NOMO-1 (cell line): ENCODE measurements around the gene TOMM7.
"Not testable (repeated sequence)": the region's sequence is repeated elsewhere in the genome, so short reads cannot be mapped to it uniquely, and the experiment has no call there.

Experiments used
- DNase-seq, 2 experiments: peaks; one replicate each; lab custom pipeline; 2025; ENCODE audit not compliant: unreplicated experiment in 2 of 2; lab: John Stamatoyannopoulos, UW

Gene TOMM7

DNA sequence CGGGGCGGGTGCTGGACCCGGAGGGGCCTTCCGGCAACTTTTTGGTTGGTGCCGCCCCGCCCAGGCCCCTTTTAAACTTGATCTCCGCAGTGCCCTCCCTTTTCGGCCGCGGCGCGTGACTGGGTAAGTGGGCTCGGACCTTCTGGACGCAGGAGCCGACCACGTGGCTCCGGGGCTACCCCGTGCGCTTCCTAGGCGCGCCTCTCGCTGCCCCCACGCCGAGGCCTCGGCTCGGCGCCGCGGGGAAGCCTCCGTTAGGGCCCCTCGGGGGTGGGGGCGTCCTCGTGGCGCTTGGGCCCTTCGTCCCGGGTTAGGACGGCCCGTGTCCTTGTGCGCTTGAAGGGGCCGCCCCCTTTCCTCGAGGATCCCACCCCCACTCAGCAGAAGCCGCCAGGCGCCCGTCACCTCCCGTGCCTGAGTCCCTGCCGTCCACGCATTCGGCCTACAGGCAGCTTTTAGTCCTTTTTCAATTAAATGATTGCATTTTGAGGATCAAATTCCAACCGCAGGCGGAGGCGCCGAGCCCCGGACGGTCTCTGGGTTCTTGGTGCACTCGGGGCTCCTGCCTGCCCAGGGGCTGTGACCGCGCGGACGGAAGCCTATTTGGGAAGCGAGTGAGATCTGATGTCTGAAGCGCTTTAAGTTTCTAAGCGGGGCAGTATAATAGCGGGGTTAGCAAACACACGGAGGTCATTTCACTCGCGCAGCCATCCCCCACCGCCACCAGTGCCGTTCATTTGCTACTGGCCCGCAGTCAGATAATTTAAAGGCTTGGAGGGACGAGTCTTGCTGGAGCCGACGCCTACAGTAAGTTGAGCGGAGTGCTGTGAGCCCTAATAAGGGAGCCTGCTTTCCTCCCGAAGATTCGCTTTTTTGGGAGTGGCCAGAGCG, 31.8 kb upstream of the TOMM7 start:
- peak; percentile 74 to 91 for DNase-seq

DNA sequence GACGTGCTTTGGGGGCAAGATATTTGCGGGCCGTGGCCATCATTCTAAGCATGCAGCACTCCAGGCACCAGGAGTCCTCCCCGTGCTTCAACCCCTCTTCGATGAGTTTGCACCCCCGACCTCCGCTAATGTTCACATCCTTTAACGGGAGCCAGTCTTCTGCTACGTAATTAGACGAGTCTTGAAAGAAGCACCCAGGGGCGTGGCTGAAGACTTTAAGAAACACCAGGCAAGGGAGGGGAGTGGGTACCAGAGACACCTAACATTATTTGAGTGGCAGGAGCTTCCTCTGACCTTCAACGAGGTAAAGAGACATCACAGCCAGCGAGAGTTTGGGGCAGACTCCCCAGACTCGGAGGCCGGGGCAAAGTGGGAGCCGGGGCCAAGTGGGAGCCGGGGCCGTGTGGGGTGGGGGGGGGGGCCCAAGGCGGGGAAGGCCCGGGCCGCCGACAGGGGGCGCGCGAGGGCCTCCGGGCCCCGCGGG, 31.1 kb upstream of the TOMM7 start:
- peak; percentile 44 to 45 for DNase-seq

DNA sequence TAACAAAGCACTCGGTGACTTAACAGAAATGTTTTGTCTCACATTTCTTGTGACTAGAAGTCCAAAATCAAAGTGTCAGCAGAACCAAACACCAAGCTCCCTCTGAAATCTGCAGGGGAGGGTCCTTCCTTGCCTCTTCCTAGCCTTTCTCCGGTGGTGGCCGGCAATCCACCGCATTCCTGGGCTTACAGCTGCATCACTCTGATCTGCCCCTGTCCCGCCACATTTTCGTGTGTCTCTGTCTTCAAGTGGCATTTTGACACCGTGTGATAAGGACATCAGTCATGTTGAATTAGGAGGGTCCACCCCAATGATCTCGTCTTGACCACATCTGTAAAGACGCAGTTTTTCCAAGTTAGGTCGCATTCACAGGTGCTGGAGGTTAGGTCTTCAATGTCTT, 30.5 kb upstream of the TOMM7 start:
- no peak for DNase-seq

DNA sequence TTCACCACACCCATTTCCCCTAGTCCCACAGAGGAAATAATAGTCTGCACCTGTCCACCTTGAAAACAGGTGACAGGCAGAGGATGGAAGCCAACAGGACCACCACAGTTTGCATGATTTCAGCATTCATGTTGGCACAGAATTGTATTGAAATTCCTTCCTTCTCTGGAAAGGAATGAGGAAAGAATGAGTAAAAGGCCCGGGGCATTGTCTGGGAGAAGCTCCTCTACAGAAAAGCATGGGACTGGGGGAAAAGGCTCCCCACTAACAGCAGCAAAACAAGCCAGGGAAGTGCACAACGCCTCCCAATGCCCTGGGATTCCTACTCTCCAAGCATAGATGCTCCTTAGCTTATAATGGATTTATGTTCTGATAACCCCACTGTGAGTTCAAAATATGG, 28.5 kb upstream of the TOMM7 start:
- no peak for DNase-seq

DNA sequence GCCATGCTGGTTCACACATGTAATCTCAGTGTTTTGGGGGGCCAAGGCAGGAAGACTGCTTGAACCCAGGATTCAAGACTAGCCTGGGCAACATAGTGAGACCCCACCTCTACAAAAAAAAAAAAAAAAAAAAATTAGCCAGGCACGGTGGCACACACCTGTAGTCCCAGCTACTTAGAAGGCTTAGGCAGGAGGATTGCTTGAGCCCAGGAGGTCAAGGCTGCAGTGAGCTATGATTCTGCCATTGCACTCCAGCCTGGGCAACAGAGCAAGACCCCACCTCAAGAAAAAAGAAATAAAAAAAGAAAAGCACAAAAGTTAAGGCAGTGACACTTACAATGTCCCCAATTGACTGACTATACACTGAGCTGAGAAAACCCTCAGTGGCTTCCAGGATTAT, 27.7 kb upstream of the TOMM7 start:
- DNase-seq, result not testable (repeated sequence)

DNA sequence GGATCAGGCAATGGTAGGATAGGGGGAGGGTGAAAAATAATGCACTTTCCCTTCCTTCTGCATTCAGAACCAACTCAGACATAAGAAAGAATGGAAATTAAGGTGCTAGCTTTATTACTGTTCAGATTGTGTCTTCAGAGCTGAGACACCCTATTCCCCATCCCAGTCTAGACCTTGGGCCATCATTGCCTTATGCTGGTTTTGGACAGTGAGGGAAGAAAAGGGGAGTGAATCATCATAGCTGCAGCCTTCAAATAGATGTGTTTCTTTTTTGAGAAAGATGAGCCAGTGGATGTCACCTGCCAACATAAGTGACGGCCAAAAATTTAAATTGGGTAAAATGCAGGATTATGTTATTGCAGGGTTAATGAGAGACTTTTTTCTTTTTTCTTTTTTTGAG, 27.0 kb upstream of the TOMM7 start:
- DNase-seq, result no peak

DNA sequence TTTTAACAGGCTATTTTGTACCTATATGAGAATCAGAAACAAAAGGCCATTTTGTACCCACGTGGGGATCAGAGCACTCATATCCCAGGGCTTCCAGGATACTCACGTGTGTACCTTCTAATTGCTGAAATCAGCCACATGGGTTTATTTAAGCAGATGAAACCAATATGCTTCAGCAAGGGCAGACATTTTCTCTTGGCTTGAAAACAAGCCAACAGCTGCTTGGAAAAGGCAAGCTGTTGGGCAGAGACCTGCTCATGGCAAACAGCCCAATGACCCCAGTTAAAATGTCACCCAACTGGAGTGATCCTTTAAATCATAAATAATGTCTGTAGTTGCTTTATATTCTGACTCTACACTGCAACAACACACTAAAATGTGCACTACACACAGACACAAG, 26.5 kb upstream of the TOMM7 start:
- DNase-seq, result no peak

DNA sequence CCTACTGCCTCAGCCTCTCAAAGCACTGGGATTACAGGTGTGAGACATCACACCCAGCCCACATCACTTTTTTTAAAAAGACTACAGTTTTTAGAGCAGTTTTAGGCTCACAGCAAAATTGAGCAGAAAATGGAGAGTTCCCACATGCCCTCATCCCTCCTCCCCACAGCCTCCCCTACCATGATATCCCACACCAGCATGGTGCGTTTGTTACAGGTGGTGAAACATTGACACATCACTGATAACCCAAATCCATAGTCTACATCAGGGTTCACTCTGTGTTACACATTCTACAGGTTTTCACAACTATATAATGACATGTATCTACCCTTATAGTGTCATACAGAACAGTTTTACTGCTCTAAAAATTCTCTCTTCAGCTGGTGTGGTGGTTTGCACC, 24.3 kb upstream of the TOMM7 start:
- DNase-seq, result no peak

DNA sequence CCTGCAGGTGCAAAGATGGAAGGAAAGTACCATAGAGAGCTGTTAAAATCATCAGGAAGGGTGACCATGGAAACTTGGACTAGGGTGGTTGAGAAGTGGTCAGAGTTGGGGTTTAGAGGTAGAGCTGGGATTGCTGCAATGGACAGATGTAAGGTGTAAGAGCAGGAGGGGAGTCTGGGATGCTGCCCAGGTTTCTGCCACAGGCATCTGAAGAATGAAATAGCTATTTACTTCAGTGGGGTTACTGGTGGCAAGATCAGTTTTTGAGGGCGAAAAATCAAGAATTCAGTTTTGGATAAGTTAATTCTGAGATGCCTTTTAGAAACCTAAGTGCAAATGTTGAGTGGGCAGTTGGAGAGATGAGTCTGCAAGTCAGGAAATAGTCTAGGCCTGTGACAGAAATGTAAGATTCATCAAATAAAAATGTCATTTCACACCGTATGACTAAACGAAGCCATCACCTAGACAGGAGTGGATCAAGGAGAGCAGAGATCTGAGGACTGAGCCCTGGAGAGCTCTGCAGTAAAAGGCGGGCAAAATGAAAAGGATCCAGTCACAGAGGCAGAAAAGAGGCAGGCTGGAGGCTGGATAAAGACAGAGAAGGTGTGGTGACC, 22.7 kb upstream of the TOMM7 start:
- no peak for DNase-seq

DNA sequence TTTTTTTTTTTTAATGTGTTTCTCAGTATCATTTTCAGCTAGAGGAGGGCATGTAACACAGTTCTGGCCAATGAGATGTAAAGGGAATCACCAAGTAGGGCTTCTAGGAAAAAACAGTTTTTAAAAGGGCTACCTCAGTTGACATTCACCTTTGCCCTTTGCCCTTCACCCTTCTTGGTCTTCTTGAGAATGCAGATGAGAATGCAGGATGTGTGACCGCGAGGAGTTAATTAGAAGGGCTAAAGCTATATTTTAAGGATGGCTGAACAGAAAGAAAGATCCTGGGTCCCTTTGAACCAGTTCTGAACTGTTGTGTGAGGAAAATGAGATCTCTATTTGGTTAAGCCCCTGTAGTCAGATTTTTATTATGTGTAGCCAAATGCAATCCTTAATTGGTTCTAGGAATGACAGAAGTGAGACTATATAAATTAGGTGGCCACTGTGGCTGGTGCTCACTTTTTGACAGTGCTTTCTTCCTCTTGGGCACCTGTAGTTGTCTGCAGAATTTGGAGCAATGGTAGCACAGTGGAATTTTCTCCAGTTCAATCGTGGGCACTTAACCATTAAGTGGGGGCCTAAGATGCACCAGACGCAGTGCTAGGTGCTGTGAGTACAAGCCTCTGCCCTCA, 21.1 kb upstream of the TOMM7 start:
- DNase-seq, result no peak

DNA sequence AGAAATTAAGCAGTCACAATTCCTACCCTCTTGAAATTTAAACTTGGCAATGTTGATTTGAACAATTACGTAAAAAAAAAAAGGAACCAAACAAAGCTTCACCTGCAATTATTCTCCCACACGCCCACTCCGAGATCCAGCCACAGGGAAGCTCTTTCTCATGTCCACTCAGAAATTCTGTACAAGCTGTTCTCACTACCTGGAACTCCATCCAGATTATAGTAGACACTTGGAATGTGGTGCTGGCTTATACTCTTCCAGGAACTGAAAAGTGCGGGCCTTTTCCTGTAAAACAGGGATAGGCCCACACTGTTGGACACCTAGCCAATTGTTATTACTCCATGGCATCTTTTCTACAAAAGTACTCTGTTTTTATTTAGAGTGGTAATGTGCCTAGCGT, 20.3 kb upstream of the TOMM7 start:
- no peak for DNase-seq

DNA sequence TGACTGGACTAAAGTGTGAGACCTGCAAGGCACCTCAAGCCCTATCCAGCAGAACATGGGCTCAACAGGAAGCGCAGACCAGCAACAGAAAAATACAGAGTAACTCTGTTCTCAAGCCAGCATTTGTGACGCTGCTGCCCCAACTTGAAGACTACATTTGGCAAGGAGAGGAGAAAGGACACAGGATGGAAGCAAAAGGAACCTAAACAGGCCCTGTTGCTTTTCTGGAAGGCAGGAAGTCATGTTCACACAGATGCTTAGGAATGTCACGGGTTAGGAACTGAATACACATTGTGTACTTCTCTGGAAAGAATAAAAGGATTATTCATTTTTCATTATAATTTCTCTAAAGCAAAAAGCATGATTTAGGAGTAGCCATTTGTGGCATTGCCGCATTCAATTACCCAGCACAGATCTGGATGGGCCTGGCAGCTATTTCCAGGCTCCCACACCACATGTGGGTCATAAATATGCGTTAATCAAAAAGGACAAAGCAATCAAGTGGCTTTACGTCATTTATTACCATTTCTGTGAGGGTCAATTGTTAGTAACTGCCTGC, 19.8 kb upstream of the TOMM7 start:
- DNase-seq, result no peak

DNA sequence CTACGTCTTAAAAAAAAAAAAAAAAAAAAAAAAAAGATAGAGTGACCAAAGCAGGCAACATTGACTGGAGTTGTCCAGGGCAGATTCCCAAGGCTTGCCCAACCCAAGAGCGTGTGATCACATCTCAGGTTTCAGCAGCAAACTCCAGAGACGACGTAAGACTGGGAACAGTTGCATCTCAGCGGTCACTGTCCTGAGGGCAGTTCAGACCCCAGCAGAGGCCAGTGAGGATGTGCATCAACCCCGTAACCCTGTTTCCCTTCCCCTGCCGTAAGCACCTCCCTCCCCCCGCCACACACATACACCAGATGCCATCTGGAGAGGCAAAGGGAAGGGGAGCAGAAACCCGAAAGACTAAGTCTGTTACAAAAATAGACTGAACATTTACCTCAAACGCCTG, 19.3 kb upstream of the TOMM7 start:
- no peak for DNase-seq

DNA sequence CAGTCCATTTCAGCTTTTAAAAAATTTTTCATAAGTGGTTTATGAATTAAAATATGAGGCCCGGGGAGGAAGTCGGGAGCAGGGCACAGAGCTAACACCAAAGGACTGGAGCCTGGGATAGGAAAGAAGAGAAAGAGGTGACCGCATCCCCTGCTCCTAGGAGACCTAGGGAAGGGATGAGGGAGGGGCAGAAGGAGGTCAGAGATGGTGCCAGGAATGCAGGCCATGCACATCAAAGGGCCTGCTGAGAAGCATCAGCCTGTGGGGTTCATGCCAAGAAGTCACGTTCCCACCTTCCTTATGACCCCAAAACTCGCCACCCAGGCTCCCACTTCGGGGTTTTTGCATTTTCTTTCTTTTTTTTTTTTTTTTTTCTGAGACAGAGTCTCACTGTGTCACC, 14.7 kb upstream of the TOMM7 start:
- no peak for DNase-seq

DNA sequence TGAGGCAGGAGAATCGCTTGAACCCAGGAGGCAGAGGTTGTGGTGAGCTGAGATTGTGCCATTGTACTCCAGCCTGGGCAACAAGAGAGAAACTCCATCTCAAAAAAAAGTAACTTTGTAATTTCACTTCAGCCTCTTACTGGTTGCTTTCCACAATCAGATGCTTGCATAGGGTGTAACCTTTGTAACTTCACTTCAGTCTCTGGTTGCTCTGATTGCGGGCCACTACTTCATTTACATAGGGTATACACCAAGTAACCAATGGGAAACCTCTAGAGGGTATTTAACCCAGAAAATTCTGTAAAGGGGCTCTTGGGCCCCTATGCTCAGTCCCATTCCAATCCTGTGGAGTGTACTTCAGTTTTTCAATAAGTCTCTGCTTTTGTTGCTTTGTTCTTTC, 13.9 kb upstream of the TOMM7 start:
- DNase-seq, result not testable (repeated sequence)

DNA sequence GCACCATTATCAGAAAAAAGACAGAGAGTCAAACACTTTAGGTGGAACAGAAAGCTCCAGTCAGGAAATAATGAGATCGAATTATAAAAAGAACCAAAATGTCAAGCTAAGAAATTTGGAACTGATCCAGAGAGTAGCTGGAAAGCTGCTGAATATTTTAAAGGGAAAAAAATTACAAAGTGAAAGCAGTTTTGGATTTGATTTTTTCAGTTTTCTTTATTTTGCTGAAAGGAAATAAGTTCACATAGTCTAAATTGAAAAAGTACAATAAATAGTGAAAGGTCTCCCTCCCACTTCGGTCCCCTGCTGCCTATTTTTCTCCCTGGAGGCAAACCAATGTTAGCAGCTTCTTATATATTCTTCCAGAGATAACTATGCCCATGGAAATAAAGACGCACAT, 11.3 kb upstream of the TOMM7 start:
- DNase-seq, result no peak

DNA sequence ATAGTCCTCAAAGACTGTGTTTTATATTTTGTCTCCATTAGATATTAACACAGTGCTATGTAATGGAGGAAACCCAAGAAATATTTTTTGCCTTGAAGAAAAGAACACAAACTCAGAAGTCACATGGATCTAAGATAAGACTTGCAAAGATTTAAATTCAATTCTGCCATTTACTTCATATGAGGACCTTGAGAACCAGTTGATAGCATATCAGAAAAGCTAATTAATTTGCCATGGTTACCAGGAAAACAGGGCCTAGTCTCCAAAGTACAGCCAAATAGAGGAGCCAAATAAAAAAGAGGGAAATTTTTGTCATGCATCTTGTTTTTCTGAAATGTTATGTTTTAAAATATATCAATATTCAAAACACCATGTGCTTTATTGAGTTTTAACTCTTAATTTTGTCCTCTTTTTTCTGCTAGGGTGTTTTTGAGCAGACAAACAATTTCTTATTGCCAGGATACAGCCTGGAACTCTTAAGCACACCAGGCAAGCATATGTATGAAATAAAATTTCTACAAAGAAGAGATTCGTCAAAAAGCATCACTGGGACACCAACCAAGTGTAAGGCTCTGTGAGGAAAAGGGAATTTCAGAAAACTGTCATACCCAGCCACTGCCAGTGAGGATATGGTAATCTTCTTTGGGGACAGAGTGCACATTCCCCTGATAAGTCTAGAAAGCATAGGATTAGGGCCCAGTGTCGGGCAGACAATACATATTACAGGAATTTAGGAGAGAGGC, 10.6 kb upstream of the TOMM7 start:
- DNase-seq, result no peak

DNA sequence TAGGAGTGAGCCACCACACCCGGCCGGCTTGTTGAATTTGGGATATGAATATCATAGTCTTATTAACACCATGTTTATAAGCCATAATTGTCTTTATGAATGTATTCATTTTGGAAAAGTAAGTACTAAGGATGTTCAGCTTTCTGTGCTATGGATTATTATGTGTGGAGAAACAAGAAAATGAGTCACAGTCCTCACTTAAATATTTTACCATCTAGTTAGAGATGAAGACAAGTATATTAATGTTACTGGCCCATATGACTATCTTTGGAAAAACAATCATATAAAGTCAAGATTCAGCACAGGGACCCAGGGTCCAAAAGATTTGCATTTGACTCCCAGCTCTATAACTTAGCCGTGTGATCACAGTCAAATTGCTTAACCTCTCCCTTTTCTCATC, 9.8 kb upstream of the TOMM7 start:
- DNase-seq, result no peak

DNA sequence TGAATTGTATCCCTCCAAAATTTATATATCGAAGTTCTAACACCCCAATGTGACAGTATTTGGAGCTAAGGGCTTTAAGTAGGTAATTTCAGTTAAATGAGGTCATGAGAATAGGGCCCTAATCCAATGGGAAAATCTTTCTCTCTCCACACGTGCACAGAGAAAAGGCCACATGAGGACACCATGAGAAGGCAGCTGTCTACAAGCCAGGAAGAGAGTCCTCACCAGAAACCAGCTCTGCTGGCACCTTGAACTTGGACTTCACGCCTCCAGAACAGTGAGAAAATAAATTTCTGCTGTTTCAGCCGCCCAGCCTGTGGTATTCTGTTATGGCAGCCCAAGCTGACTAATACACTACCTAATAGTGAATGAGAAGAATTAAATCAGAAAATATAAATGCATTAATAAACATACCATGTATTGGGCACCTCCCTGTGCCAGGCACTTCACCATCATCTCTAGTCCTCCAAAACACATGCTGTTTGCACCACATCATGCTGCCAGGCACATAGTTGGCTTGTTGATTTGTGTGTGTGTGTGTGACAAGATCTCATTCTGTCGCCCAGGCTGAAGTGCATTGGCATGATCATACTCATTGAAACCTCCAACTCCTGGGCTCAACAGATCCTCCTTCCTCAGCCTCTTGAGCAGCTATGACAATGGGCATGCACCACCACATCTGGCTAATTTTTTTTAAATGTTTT, 9.1 kb upstream of the TOMM7 start:
- no peak for DNase-seq

DNA sequence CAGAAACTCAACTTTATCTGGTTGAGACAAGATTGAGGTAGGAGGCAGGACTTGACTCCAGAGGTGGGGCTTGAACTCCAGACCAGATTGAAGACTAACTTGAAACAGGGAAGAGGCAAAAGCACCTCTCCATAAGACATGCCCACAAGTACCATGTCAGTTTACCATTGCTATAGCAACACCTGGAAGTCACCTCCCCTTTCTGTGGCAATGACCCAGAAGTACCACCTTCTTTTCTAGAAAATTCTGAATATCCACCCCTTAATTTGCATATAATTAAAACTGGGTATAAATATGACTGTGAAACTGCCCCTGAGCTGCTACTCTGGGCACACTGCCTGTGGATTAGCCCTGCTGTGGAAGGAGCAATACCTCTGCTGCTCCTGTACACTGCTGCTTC, 4.9 kb upstream of the TOMM7 start:
- DNase-seq, result no peak
